HL-60/S4 treated with phorbol 12-myristate 13-acetate at 8.2 ng/mL for 4 days and 3 days (cell line): ENCODE measurements around the gene APPL2.

Experiments
- in situ Hi-C: fragments of 300-500 bp; cut with MboI; formaldehyde crosslinking; loops from 2 replicates; pipeline ENCODE4 v1.15.0; 2022; ENCODE audit warnings: low sequenced_read_pairs

Gene APPL2

GRCh38 chr12:105235732-105236476 lies at the start of gene APPL2:
APPL2 (minus strand) TSS chr12:105236174; CDS start chr12:105236012, 162 bp downstream.
- in situ Hi-C loops, result no loop called here

- in situ Hi-C loops, result no loop called here
Observed at GRCh38 chr12:105285378-105285777, 49.4 kb upstream of the APPL2 start.

GRCh38 chr12:105281694-105282049 lies 45.7 kb upstream of the APPL2 start:
- in situ Hi-C loops, result no loop called here

GRCh38 chr12:105280966-105281693 lies 45.2 kb upstream of the APPL2 start:
- in situ Hi-C loops, result no loop called here

GRCh38 chr12:105279460-105280056 lies 43.6 kb upstream of the APPL2 start:
- in situ Hi-C loops, result no loop called here

- in situ Hi-C loops, result no loop called here
Observed at GRCh38 chr12:105278043-105278697, 42.2 kb upstream of the APPL2 start.

GRCh38 chr12:105275997-105276733 lies 40.2 kb upstream of the APPL2 start:
- in situ Hi-C loops, result no loop called here

GRCh38 chr12:105274571-105274970 lies 38.6 kb upstream of the APPL2 start:
- in situ Hi-C loops, result no loop called here

GRCh38 chr12:105273601-105274000 lies 37.6 kb upstream of the APPL2 start:
- in situ Hi-C loops, result no loop called here

GRCh38 chr12:105272814-105273416 lies 36.9 kb upstream of the APPL2 start:
- in situ Hi-C loops, result no loop called here

GRCh38 chr12:105272152-105272551 lies 36.2 kb upstream of the APPL2 start:
- in situ Hi-C loops, result no loop called here

GRCh38 chr12:105271364-105271763 lies 35.4 kb upstream of the APPL2 start:
- in situ Hi-C loops, result no loop called here

- in situ Hi-C loops, result no loop called here
Observed at GRCh38 chr12:105270671-105271255, 34.8 kb upstream of the APPL2 start.

GRCh38 chr12:105267711-105268110 lies 31.7 kb upstream of the APPL2 start:
- in situ Hi-C loops, result no loop called here

GRCh38 chr12:105264771-105265170 lies 28.8 kb upstream of the APPL2 start:
- in situ Hi-C loops, result no loop called here

GRCh38 chr12:105262461-105263184 lies 26.6 kb upstream of the APPL2 start:
- in situ Hi-C loops, result no loop called here

- in situ Hi-C loops, result no loop called here
Observed at GRCh38 chr12:105261010-105261409, 25.0 kb upstream of the APPL2 start.

GRCh38 chr12:105259226-105259625 lies 23.3 kb upstream of the APPL2 start:
- in situ Hi-C loops, result no loop called here

- in situ Hi-C loops, result no loop called here
Observed at GRCh38 chr12:105257321-105257728, 21.4 kb upstream of the APPL2 start.
